IMR-90 (cell line): ENCODE results near the gene ZG16. TPM values are rescaled to one million over a fixed set of nuclear protein-coding genes. Genes with fewer than 3 reads are reported as not detected.

Experiments used
- ATAC-seq: fragments of 200-7000 bp; cut with Tn5 transposase; 2 replicates; pipeline ENCODE4 v1.9.1; 2020; ENCODE audit warnings: low read depth, mild to moderate bottlenecking, moderate library complexity
- BruUV-seq: library from RNA; stranded (reverse); fragments of 400-500 nt; replicated peaks from 2 replicates; lab custom pipeline; 2021; lab: Mats Ljungman, UMichigan
- CTCF ChIA-PET: fragments of 300-600 bp; formaldehyde crosslinking; extraction: SDS; loops from one replicate; lab custom pipeline; 2021; ENCODE audit warnings: antibody characterized with exemption; lab: Yijun Ruan, JAX
- POLR2A ChIA-PET: fragments of 300-600 bp; sonication (Branson Sonifier 250); formaldehyde crosslinking; loops from one replicate; lab custom pipeline; 2022; ENCODE audit warnings: antibody characterized with exemption; ENCODE audit not compliant: unreplicated experiment; lab: Charles Lee
- DNase-seq: peaks from one replicate; pipeline ENCODE4 v3.0.0; 2013
- H2AFZ ChIP-seq: replicated peaks from 2 replicates; pipeline ENCODE3; 2013; ENCODE audit warnings: low read length, mild to moderate bottlenecking; ENCODE audit not compliant: poor library complexity
- H2AK5ac ChIP-seq: 2 replicates; pipeline ENCODE4 v1.6.1; 2013; ENCODE audit warnings: low read depth, low read length, inconsistent platforms
- H2AK9ac ChIP-seq: replicated peaks from 2 replicates; pipeline ENCODE3; 2013; ENCODE audit warnings: mild to moderate bottlenecking, low read depth, low read length, moderate library complexity; ENCODE audit not compliant: poor library complexity
- H2BK120ac ChIP-seq: 2 replicates; pipeline ENCODE4 v1.6.1; 2013; ENCODE audit warnings: low read depth, low read length, inconsistent platforms
- H2BK15ac ChIP-seq: 3 replicates; pipeline ENCODE4 v1.6.1; 2013; ENCODE audit warnings: low read depth, low read length, inconsistent platforms
- H2BK20ac ChIP-seq: 2 replicates; pipeline ENCODE4 v1.6.1; 2013; ENCODE audit warnings: low read depth, mild to moderate bottlenecking, inconsistent platforms, low read length, moderate library complexity
- H2BK5ac ChIP-seq: 2 replicates; pipeline ENCODE4 v1.6.1; 2013; ENCODE audit warnings: mild to moderate bottlenecking, low read depth, low read length, inconsistent platforms; ENCODE audit not compliant: poor library complexity, severe bottlenecking
- H3K14ac ChIP-seq: replicated peaks from 2 replicates; pipeline ENCODE4 v1.6.1; 2013; ENCODE audit warnings: low read depth, low read length, inconsistent platforms
- H3K18ac ChIP-seq: 2 replicates; pipeline ENCODE4 v1.6.1; 2013; ENCODE audit warnings: low read depth, low read length, control low read depth
- H3K23ac ChIP-seq: 2 replicates; pipeline ENCODE4 v1.6.1; 2013; ENCODE audit warnings: low read depth, low read length, inconsistent platforms
- H3K27ac ChIP-seq: 2 replicates; pipeline ENCODE4 v1.5.1; 2013; ENCODE audit warnings: mild to moderate bottlenecking, control low read depth, low read length; ENCODE audit not compliant: insufficient read depth
- H3K27me3 ChIP-seq: 2 replicates; pipeline ENCODE4 v1.6.1; 2013; ENCODE audit warnings: low read length; ENCODE audit not compliant: control insufficient read depth, insufficient read depth
- H3K36me3 ChIP-seq: 2 replicates; pipeline ENCODE4 v1.6.1; 2013; ENCODE audit warnings: low read length, mixed read lengths; ENCODE audit not compliant: control insufficient read depth, insufficient read depth
- H3K4ac ChIP-seq: 2 replicates; pipeline ENCODE4 v1.6.1; 2013; ENCODE audit warnings: low read depth, low read length, inconsistent platforms
- H3K4me1 ChIP-seq: 2 replicates; pipeline ENCODE4 v1.6.1; 2013; ENCODE audit warnings: low read length, mixed read lengths; ENCODE audit not compliant: control insufficient read depth, insufficient read depth
- H3K4me2 ChIP-seq: 2 replicates; pipeline ENCODE4 v1.6.1; 2013; ENCODE audit warnings: low read depth, mild to moderate bottlenecking, control low read depth, low read length, moderate library complexity
- H3K4me3 ChIP-seq: 2 replicates; pipeline ENCODE4 v1.5.1; 2013; ENCODE audit warnings: low read depth, mild to moderate bottlenecking, control low read depth, low read length, moderate library complexity; ENCODE audit not compliant: insufficient read depth
- H3K56ac ChIP-seq: 2 replicates; pipeline ENCODE4 v1.6.1; 2013; ENCODE audit warnings: low read length, inconsistent platforms; ENCODE audit not compliant: insufficient read depth; ENCODE audit errors: extremely low read depth
- H3K79me1 ChIP-seq, 2 experiments: 2 replicates each; pipeline ENCODE4 v1.6.1; 2013; ENCODE audit warnings: low read length in 2 of 2, inconsistent platforms in 1 of 2, low read depth in 1 of 2
- H3K9ac ChIP-seq: 2 replicates; pipeline ENCODE4 v1.6.1; 2013; ENCODE audit warnings: low read depth, low read length, control low read depth
- H3K9me1 ChIP-seq: 2 replicates; pipeline ENCODE4 v1.6.1; 2013; ENCODE audit warnings: low read length, inconsistent platforms; ENCODE audit not compliant: insufficient read depth
- H3K9me3 ChIP-seq: 2 replicates; pipeline ENCODE4 v1.6.1; 2013; ENCODE audit warnings: low read length; ENCODE audit not compliant: control insufficient read depth, insufficient read depth
- H4K20me1 ChIP-seq: 2 replicates; pipeline ENCODE4 v1.6.1; 2013; ENCODE audit warnings: low read length, inconsistent platforms; ENCODE audit not compliant: insufficient read depth
- H4K5ac ChIP-seq: 2 replicates; pipeline ENCODE4 v1.6.1; 2013; ENCODE audit warnings: mild to moderate bottlenecking, low read depth, low read length, control low read depth
- H4K8ac ChIP-seq, 2 experiments: 2 replicates each; pipeline ENCODE4 v1.6.1; 2013; ENCODE audit warnings: low read depth in 2 of 2, low read length in 2 of 2, control low read depth in 1 of 2, inconsistent platforms in 1 of 2
- H4K91ac ChIP-seq: 2 replicates; pipeline ENCODE4 v1.6.1; 2013; ENCODE audit warnings: low read depth, low read length, inconsistent platforms; ENCODE audit not compliant: insufficient read depth
- MAZ ChIP-seq: IDR thresholded peaks from 2 replicates; pipeline ENCODE4 v1.6.1; 2012; ENCODE audit warnings: low read depth, mild to moderate bottlenecking, low read length, improper control_type of control experiment, moderate library complexity, borderline replicate concordance
- NFE2L2 ChIP-seq: fragments of 150-350 bp; IDR thresholded peaks from 2 replicates; pipeline ENCODE4 v1.6.1; 2016; ENCODE audit warnings: low read depth, mild to moderate bottlenecking, low read length
- POLR2A ChIP-seq: IDR thresholded peaks from 2 replicates; pipeline ENCODE4 v1.6.1; 2012; ENCODE audit warnings: mild to moderate bottlenecking, low read depth, low read length
- RFX5 ChIP-seq: IDR thresholded peaks from 2 replicates; pipeline ENCODE4 v1.8.0; 2012; ENCODE audit warnings: low read depth, mild to moderate bottlenecking, low read length, moderate library complexity
- WGBS, 2 experiments: methylation state at CpG; one replicate each; pipeline versions ENCODE4 v1.1.5 to v1.1.7; 2013; ENCODE audit warnings: missing lambda C conversion rate in 2 of 2; ENCODE audit not compliant: insufficient read length in 1 of 2; ENCODE audit errors: extremely low coverage in 2 of 2; 5-methylcytosine and 5-hydroxymethylcytosine counted together
- dilution Hi-C: fragments of 300-500 bp; cut with HindIII; formaldehyde crosslinking; loops from one replicate; pipeline ENCODE4 v1.14.3; 2018; ENCODE audit warnings: low sequenced_read_pairs; ENCODE audit not compliant: unreplicated experiment
- in situ Hi-C: fragments of 300-500 bp; cut with MboI; formaldehyde crosslinking; loops from 3 replicates; pipeline ENCODE4 v1.14.3; 2019; ENCODE audit warnings: low sequenced_read_pairs, inconsistent platforms, mixed read lengths
- intact Hi-C: fragments of 100-400 bp; cut with micrococcal nuclease; formaldehyde crosslinking; loops from 2 replicates; pipeline ENCODE4 v1.10.0; 2022
- polyA plus RNA-seq, 3 experiments: library from polyadenylated mRNA; depleted of rRNA; stranded (reverse); fragments of >200 nt; gene quantifications; 2 replicates each; pipeline ENCODE4 v1.2.3, GENCODE V29; 2012; ENCODE audit warnings: low replicate concordance in 1 of 3
- total RNA-seq: library from RNA; depleted of rRNA; stranded (reverse); fragments of >200 nt; gene quantifications from 2 replicates; pipeline ENCODE4 v1.2.3, GENCODE V29; 2012
- TF ChIP-seq, protein P1 (sequence below): fragments of 150-350 bp; IDR thresholded peaks from 2 replicates; pipeline ENCODE4 v1.6.1; 2016; ENCODE audit warnings: low read depth, mild to moderate bottlenecking, low read length, moderate library complexity, borderline replicate concordance
- TF ChIP-seq, protein P2 (sequence below): fragments of 150-350 bp; IDR thresholded peaks from 2 replicates; pipeline ENCODE4 v1.6.1; 2017; ENCODE audit warnings: mild to moderate bottlenecking, antibody characterized with exemption, low read length, low read depth
- TF ChIP-seq, protein P3 (sequence below): conservative IDR thresholded peaks from 2 replicates; pipeline ENCODE4 v1.5.1; 2012; ENCODE audit warnings: mild to moderate bottlenecking, low read depth, low read length, improper control_type of control experiment

Gene ZG16
- total and polyA plus RNA-seq, 2 of the 4 experiments (the other 2 are of a cell fraction), result not detected

DNA sequence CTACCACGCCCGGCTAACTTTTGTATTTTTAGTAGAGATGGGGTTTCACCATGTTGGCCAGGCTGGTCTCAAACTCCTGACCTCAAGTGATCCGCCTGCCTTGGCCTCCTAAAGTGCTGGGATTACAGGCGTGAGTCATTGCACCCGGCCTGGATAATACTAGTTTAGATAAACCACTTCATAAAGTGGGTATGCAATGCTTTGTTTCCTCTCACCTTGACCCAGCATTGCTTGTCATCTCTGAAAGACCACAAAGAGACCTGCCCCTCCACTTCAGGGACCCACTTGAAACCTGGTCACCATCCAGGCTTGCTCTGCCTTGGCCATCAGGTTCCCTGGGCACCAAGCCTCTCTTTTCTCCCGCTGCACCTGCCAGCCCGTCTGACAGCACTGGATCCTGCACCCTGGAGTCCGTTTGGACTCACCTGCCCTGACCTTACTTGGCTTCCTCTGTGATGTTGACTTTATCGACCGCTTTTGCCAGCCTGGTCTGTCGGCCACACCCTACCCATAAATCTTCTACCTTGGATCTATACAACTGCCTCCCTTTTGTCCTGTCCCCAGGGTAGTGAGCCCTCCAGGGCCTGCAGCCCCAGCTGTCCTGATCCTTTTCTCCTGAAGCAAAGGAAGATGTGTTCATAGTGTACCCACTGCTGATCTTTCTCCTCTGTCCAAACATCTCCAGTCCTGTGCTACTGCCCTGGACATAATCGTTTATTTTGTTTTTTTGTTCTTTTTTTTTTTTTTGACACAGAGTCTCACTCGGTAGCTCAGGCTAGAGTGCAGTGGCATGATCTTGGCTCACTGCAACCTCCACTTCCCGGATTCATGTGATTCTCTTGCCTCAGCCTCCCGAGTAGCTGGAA is 12.7 kb upstream of the ZG16 start:
- Histone ChIP-seq H2BK120ac (no peak overlapping the region), H2AK5ac (no peak overlapping the region), H2BK15ac (no peak overlapping the region), H4K20me1 (no peaks in the 10 kb centered on the region), H3K4me3 (no peak overlapping the region), H2BK20ac (no peak overlapping the region), H3K4me1 (no peaks in the 10 kb centered on the region), H3K18ac (no peak overlapping the region), H4K8ac (no peak overlapping the region), H2AK9ac (no peak overlapping the region), H3K9me3 (no peaks in the 10 kb centered on the region), H3K23ac (no peak overlapping the region), H3K27me3 (peaks cover 7% of the 10 kb centered on the region), H3K9me1 (no peaks in the 10 kb centered on the region), H4K91ac (no peak overlapping the region), H2AFZ (no peak overlapping the region), H3K4me2 (no peak overlapping the region), H3K14ac (no peak overlapping the region), H3K56ac (no peak overlapping the region), H4K5ac (no peak overlapping the region), H3K9ac (no peak overlapping the region), H3K36me3 (no peaks in the 10 kb centered on the region), H3K27ac (no peak overlapping the region), H2BK5ac (no peak overlapping the region), H3K79me1 (no peaks in the 10 kb centered on the region), H3K4ac (no peak overlapping the region)
- POLR2A ChIA-PET, result no interaction called here
- dilution Hi-C loops, result no loop called here
- no TSS peak for BruUV-seq
- 72% methylated on average over 4 of the region's 15 CpGs; no CpG with 5 or more reads in 1 of the 2 experiments for WGBS, 2 experiments
- intact Hi-C loops, result no loop called here
- TF ChIP-seq, protein P1, sequence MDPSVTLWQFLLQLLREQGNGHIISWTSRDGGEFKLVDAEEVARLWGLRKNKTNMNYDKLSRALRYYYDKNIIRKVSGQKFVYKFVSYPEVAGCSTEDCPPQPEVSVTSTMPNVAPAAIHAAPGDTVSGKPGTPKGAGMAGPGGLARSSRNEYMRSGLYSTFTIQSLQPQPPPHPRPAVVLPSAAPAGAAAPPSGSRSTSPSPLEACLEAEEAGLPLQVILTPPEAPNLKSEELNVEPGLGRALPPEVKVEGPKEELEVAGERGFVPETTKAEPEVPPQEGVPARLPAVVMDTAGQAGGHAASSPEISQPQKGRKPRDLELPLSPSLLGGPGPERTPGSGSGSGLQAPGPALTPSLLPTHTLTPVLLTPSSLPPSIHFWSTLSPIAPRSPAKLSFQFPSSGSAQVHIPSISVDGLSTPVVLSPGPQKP, result no peak
- TF ChIP-seq POLR2A (no peak), NFE2L2 (no peak), MAZ (no peak), RFX5 (no peak)
- TF ChIP-seq, protein P2, sequence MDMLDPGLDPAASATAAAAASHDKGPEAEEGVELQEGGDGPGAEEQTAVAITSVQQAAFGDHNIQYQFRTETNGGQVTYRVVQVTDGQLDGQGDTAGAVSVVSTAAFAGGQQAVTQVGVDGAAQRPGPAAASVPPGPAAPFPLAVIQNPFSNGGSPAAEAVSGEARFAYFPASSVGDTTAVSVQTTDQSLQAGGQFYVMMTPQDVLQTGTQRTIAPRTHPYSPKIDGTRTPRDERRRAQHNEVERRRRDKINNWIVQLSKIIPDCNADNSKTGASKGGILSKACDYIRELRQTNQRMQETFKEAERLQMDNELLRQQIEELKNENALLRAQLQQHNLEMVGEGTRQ, result no peak
- TF ChIP-seq, protein P3, sequence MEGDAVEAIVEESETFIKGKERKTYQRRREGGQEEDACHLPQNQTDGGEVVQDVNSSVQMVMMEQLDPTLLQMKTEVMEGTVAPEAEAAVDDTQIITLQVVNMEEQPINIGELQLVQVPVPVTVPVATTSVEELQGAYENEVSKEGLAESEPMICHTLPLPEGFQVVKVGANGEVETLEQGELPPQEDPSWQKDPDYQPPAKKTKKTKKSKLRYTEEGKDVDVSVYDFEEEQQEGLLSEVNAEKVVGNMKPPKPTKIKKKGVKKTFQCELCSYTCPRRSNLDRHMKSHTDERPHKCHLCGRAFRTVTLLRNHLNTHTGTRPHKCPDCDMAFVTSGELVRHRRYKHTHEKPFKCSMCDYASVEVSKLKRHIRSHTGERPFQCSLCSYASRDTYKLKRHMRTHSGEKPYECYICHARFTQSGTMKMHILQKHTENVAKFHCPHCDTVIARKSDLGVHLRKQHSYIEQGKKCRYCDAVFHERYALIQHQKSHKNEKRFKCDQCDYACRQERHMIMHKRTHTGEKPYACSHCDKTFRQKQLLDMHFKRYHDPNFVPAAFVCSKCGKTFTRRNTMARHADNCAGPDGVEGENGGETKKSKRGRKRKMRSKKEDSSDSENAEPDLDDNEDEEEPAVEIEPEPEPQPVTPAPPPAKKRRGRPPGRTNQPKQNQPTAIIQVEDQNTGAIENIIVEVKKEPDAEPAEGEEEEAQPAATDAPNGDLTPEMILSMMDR, result no peak
- ATAC-seq, result no peak
- CTCF ChIA-PET, result no interaction called here
- DNase-seq, result no peak
- in situ Hi-C loops, result no loop called here
